Activated gamma-delta T cell treated with Interleukin-2 at 50 U/mL for 16 hours (primary cell): ENCODE measurements around the gene KCNIP2.
"Not testable (repeated sequence)": the region's sequence is repeated elsewhere in the genome, so short reads cannot be mapped to it uniquely, and the experiment has no call there.

Experiments used
- DNase-seq: peaks from one replicate; pipeline ENCODE4 v3.0.0-alpha.2; 2020

The KCNIP2 gene

DNA sequence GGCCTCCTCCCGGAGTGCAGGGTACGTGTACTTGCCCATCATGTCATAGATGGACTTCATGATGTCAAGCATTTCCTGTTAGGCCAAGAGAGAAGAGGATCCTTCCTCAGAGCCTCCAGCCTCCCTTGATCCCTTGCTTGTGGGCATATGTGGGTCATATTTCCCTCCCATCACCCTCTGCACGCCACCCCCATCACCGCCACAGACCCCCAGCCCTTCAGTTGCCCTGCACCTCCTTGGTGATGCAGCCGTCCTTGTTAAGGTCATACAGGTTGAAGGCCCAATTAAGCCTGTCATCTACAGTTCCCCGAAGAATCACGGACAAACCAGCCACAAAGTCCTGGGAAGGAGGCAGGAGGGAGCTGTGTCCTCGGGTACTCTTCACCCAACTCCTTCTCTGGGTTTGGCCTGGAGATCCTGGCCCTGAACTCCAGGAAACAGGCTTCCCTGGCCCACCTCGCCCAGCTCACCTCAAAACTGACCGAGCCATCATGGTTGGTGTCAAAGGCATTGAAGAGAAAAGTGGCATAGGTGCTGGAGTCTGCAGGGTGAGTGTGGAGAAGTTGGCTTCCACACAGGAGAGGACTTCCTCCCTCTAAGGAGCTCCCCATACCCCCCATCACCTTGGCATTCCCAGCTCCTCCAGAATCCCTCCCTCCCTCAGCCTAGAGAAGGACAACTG is 15.5 kb downstream of the KCNIP2 start:
- no peak for DNase-seq

DNA sequence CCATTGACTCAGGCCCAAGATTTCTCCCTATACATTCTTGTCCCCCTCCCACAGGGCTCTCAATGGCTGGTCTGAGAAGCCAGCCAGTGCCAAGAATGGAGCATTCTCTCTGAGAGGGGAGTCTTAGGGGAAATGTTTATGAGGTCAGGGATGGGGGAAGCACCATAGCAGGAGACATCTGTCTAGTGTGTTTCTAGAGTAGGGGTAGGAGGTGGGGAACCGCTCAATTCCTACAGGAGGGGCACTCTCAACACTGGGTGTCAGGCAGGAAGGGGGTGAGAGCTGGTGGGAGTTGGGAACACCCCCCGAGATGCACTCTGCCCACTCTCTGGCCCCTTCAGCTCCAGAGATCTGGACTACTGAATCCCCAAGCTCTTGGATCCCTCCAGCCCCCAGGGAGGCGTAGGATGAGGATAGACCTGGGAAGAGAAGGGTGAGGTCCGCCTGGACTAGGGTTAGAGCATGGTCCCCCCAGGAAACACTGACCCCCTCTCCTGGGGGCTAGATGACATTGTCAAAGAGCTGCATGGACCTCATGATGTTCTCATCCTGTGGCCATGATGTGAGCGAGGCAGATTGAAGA is 16.7 kb downstream of the KCNIP2 start:
- no peak for DNase-seq

DNA sequence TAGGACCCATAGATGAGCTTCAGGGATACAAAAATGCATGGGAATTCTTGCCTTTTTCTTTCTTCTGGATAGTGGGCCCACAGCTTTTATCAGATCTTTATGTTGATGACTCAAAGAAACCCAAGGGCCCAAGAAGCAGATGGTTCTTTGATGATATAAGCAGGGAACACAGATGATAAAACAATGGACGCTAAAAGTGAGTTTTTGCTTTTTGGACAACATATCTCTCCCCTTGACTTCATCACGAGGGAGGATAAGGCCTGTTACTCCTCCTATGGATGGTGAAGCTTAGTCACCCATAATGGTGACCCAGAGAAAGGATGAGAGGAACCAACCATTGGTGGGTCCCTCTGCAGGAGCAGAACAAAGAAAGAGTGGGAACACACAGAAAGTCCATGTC is 18.9 kb downstream of the KCNIP2 start:
- DNase-seq: no peak

DNA sequence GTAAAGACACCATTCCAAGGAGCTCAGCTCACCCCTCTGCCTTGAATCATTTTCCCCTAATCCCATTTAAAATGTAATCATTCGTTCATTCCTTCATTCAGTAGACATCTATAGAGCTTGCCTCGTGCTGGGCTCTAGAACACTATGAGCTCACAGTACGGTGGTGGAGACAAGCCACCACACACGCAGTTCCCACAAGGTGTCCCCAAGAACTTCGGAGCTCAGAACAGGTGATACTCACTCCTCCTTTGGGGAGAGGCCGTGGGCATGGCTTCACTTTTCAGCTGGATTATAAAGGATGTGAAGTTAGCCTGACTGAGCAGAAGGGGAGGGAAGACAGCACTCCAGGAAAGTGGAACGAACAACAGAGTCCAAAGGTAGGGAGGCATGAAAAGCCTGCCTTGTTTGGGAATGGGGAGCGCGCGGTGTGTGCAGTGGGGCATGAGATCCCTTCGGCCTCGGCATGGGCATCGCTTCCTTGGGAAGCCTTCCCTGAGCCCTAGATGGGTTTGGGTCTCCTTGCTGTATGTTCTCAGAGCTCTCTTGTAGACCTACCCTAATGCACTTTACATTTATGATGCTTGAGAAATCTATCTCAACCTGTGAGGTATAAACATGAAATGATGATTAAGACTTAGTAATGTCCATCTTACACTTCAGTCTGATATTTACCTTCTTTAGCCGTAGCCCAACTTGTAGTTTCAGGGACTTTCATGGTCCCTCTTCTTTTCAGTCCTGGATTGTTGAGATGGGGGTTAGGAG is 24.5 kb downstream of the KCNIP2 start:
- no peak for DNase-seq

DNA sequence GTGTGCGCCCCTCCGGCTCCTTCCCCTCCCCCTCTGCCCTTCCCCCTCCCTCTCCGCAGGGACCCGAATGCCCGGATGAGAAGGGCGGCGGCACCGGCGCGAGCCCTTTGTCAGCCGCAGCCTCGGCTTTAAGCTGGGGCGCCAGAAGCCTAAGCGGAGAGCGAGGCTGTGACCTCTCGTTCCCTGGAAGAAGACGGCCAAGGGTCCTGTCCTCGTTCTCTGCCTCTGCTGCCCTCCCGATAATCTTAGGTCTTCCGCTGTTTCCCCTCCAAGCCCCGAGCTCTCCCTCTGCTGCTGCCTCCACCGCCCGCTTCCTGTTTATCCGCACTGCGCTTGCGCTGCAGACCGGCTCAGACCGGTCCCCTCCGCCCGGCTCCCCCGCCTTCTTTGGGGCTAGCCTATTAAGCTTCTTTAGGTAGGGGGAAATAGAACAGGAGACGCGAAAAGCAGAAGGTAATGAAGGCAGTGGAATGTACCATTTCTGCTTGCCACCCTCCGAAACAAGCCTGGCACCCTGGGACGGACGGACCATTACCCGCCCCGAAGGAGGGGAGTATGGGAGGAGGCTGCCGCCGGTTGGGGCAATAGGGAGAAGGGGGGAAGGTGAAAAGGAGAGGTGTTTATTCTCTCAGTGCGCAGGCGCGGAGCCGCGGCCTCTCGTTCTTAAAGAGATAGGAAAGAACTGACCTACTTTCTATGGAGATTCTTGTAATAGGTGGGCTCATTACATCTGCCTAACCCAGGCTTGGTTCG is 25.3 kb downstream of the KCNIP2 start, which contains the start of gene OGA:
TSS of gene OGA (minus strand) at position 326 of the 753 bp plus-strand sequence. CDS start 422 bp downstream, outside the sequence.
- DNase-seq: peak; percentile 98

DNA sequence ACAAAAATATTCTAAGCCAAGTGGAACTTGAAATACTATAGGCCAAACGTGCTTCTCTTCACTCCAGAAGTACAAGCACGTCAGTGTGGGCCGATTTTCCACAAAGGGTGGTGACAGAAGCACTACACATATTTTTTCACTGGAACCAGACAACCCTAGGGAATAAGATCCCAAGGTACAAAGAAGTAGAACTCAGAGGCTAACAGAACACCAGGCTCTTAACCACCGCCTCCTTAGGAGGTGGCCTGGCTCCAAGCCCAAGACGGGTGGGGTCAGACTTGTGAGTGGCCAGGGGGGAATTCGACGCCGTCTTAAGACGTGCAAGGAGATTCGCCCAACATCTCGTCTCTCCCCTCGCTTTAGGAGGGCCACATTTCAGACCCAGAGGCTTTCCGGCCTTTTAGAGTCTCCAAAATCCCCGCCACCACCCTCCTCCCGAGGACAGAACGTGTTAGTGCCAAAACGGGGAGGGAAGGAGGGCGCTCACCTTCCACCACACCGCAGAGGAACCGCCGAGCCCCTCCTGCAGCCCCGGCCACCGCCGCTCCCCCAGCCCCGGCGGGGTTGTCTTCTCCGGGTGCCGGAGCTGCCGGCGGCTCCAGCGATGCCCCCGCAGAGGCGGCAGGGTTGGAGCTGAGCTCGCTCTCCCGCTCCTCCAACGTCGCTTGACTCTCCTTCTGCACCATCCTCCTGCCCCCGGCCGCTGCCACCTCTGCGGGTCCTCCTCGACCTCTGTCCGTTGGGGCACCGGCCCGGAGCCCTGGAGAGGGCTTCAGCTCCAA is 26.1 kb downstream of the KCNIP2 start:
- DNase-seq: peak; percentile 31

DNA sequence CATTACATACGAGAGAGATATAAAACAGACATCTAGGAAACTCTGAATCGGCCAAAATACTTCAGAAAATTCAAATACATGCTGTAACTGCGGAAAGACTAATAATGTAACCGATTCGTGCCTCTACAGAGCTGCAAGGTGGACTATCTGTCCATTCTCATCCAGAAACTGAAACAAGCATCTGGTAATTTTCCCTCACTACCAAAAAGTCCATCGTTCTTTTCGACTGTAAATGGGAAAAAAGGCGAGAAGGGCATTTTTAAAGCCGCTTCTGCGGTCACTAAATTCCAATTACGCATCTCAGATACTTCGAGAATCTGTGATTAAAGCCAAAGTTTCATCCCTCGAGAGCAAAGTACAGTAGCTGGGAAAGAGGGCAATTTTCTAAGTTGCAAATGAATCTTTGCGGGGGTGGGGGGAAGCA is 26.7 kb downstream of the KCNIP2 start:
- DNase-seq: no peak

DNA sequence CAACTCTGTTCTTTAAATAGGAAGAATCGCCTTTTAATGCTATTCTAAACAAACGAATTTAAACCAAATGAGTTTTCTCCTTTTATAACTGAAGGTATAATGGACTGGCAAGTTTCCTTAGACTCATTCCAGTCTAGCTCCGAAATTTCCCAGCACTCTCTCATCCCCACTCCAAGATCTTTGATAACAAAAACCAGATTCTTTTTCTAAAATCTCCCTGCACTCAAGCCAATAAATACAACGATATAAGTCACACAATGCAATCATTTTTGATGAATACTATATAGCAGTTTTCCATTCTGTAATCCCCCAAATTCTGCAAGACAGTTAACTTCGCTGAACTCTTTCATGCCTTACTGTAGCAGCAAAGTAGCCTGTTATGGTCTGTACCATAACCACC is 27.2 kb downstream of the KCNIP2 start:
- no peak for DNase-seq

DNA sequence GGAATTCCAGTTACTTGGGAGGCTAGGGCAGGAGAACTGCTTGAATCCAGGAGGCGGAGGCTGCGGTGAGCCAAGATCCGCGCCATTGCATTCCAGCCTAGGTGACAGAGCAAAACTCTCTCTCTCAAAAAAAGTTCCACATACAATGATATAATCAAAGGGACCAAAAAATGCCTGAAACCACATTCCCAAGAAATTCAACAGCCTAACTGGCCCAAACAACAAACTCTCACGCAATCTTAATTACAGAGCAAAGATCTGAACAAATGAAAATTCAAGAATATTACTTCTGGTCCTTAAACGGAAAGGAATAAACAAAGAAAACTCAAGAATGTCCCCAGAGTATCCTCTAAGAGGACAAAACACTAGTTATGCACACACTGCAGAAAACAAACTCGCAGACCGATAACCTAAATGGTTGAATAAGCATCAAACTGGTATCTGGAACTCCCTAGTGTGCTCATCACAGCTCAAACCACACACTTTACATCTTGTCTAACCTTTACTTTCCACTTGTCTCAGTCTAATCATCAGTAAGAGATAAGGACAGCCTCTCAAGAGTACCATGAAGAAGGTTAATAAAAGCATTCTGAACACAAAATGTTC is 29.0 kb downstream of the KCNIP2 start:
- no peak for DNase-seq

DNA sequence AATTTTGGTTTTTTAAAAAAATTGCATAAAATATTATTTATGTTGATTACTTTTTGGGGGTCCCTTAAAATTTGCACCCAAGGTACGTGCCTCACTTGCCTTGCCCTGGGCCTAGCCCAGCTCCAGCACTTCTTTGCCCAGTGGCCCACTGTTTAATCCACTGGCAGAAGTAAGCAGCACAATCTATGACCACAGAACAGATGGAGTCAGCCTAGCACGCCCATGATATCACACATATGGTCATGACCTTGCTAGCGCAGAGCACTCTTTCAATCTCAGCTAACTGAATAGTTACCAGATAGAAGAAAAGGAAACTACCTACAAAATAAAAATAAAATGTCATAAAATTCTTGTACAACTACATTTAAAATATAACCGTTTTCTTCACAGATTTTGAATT is 31.0 kb downstream of the KCNIP2 start:
- DNase-seq: no peak

DNA sequence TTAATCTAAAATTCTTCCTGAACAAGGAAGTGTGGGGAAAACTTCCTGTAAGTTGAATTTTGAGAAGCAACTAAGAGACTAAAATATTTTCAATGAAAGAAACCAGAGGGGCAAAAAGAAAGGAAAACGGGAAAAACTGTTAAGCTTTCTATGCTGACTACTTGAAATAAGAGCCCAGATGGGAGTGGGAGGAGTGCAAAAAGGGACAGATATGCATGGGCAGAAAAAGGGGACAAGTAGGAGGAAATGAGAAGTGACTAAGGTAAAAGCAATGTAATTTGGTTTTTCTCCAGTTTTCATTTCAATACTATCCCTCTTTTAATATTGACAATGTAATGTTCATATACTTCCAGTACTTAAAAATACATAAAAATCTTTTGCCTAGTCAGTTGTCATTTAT is 36.4 kb downstream of the KCNIP2 start:
- DNase-seq: no peak

DNA sequence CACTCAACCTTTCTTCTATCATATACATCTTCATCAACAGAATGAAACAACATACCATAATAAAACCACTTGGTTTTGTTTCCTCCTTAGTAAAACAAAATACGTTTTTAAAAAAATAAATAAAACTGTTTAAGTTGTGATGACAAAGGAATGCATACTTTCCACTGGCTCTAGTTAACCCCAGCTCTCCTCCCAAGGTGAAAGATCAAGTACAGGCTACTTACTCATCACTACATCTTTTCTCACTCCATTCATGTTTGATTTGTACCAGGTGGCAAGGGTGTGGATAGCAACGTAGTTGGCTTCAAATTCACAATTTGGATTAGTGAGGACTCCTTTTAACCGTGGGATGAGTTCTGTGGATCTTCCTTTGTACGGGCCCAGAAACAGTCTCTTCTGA is 40.1 kb downstream of the KCNIP2 start:
- DNase-seq: no peak

DNA sequence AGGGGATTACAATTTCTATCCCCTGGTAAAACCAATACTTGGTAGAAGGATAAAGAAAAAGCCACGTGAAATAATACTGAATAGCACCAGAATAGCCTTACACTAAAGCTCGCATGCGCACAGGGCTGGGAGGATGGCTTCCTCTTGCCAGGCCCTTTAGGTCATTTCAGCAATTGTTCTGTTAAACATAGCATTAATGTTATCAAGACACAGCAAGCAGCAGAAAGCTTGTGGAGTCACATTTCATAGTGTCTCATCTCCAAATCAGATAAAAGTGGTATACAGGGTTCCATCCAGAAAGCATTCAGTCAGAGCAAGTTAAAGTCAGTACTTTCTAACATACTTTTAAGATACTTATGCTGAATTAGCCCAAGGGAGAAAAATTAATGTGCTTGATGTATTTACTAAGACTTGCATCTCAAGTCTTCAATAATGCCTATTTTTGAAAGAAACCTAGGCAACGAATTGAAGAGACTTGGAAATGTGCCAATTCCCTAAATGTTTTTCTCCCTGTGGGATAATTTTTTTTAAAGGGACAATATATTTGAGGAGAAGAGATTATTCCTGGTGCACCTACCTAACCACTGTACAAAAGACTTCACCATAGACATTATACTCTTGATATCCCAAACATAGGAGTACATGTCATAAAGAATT is 46.1 kb downstream of the KCNIP2 start:
- no peak for DNase-seq

DNA sequence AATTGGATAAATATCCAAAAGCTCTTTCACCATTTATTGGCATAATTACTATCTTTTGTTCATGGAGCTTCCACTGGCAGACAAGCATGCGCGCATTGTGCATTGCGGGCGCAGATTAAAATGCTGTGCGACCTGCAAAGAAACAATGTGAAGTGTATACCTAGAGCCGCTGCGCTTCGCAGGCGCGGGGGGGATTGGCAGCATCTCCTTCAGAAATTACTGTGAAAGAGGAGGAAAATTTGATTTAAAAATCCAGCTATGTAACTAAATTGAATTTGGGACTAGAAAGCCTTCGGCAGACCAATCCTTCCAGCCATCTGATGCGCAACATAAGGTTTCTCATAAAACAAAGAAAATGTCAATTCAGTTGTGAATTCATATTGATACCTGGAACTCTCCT is 50.1 kb downstream of the KCNIP2 start:
- DNase-seq: no peak

DNA sequence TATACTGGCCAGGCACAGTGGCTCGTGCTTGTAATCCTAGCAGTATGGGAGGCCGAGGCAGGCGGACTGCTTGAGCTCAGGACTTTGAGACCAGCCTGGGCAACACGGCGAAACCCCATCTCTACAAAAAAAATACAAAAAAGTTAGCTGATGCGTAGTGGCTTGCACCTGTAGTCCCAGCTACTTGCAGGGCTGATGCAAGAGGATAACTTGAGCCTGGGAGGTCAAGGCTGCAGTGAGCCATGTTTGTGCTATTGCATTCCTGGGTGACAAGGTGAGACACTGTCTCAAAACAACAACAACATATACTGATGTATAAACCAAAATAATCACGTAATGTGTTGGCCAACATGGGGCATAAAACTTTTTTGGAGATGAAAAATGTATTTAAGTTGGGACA is 53.9 kb downstream of the KCNIP2 start:
- no peak for DNase-seq

DNA sequence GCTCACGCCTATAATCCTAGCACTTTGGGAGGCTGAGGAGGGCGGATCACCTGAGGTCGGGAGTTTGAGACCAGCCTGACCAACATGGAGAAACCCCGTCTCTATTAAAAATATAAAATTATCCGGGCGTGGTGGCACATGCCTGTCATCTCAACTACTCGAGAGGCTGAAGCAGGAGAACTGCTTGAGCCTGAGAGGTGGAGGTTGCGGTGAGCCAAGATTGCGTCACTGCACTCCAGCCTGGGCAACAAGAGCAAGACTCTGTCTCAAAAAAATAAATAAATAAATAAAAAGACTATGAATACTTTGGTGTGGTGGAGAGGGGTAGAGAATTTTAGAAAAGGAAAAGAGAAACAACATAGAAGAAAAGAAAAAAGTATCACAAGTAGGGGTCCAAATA is 54.4 kb downstream of the KCNIP2 start:
- not testable (repeated sequence) for DNase-seq

DNA sequence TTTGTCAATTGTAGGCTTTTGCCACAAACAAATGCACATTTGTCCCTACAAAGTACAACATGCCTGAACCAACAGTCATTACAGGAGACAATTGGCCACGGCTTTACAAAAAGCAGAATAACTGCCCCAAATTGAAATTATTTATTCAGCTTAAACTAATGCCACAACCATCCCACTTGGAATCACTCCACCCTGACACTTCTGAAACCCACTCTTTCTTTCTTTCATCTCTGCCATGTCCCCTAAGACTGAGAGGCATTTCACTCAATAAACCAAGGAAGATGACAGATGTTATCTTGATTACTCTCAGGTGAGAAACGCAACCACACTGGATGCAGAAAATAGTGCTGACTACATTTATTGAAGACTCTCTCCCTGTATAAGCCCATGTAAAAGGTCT is 57.8 kb downstream of the KCNIP2 start:
- DNase-seq: no peak

DNA sequence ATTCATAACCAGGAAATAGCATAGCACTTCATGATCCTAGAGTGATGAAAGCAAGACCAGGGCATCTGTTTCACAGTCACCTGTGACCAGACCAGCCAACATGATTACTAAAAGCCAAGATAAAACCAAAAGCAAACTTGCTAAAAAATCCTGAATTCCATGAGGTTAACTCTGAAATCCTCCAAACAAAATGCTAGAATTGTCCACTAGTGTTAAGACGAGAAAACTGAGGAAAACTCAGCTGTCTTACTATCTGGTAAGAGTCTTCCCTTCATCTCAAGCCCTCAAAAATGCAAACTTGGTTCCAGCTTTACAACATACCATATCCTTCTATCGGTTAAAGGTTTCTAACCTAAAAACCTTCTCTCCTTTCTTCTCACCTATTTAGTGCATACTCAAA is 59.0 kb downstream of the KCNIP2 start:
- DNase-seq: no peak

DNA sequence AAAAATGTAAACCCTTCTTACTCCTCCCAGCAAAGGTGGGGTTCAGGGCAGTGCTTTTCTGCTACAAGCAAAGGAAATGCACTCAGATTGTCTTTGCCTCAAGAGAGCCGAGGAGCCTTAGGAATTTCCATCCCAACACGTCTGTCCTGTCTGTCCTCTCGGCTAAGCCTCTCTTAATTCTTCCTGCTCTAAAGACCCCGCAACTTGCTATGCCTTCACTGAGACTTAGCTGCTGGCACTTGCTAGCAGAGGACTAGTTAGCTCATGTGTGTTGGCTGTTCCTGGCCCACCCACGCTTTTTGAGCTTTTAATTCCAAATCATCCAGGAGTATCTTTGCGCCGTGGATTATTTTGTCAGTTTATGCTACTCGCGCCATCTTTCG is 59.9 kb downstream of the KCNIP2 start:
- no peak for DNase-seq

DNA sequence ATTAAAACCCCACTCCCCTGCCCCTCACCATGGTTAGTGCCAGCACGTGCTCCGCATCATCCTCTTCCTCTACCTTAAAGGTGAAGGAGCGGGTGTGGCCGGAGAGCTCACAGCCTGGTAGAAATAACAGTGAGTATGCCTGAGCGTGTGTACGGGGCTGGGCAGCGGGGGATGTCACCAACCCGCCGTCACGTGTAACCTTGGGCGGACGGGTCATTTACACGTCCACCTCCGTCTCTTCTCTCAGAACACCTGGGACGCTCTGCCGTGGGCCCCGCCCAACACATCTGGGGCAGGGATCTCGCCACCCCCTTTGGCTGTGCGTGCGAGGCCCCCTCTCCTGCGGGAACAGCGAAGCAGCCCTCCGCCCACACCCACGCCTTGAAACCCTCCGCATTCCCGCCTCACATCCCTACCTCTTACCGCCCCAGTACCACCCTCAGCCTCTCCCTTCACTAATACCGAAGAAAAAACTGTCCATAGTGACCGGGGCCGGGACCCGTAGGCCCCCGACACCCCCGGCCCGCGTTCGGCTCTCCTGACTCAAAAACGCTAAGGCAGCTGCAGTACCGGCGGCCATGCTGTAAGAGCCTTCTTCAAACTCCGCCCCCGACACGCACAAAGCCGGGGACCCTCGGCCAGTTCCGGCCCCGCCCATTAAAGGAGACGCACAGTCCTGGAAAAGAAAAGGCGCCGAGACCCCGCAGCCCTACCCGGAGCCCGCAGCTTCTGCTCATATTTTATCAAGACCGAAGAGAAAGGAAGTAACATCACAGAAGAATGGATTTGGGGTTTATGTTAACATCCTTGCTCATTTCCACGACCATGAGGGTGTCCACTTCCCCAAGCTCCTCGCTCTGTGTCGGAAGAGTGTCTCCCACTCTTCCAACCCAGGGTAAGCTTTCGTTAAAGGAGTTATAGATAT is 60.5 kb downstream of the KCNIP2 start, which contains the start of gene NPM3:
TSS of gene NPM3 (minus strand) at position 636 of the 925 bp plus-strand sequence. CDS start at position 580, 56 bp downstream.
- DNase-seq: peak; percentile 76
